GM06990 (cell line): ENCODE data around the gene NMNAT3.

Experiments
- DNase-seq: peaks from one replicate; pipeline ENCODE4 v3.0.0-alpha.2; 2011; ENCODE audit not compliant: insufficient read length; ENCODE audit errors: extremely low read depth
- H3K27me3 ChIP-seq: replicated peaks from 2 replicates; pipeline ENCODE4 v1.6.0; 2011; ENCODE audit warnings: low read length; ENCODE audit not compliant: control insufficient read depth, insufficient read depth
- H3K36me3 ChIP-seq: 2 replicates; pipeline ENCODE4 v1.5.1; 2011; ENCODE audit warnings: low read length; ENCODE audit not compliant: control insufficient read depth, insufficient read depth
- H3K4me3 ChIP-seq: replicated peaks from 2 replicates; pipeline ENCODE4 v1.5.1; 2011; ENCODE audit warnings: low read depth, mild to moderate bottlenecking, control low read depth, low read length
- CTCF ChIP-seq: IDR thresholded peaks from 2 replicates; pipeline ENCODE4 v1.5.1; 2011; ENCODE audit warnings: low read length, control low read depth, mild to moderate bottlenecking, inconsistent platforms; ENCODE audit not compliant: insufficient read depth, poor library complexity, severe bottlenecking

NMNAT3 gene

GRCh38 chr3:139577909-139578308 lies 99.9 kb downstream of the NMNAT3 start:
- Histone ChIP-seq H3K4me3 (no peak overlapping the region), H3K36me3 (no peaks in the 10 kb centered on the region), H3K27me3 (no peaks in the 10 kb centered on the region)
- DNase-seq: no peak
- no peak for TF ChIP-seq CTCF

GRCh38 chr3:139577346-139577745 lies 100.4 kb downstream of the NMNAT3 start:
- H3K4me3 ChIP-seq: no peak overlapping the region
- TF ChIP-seq CTCF: no peak

GRCh38 chr3:139574026-139574947 lies 103.5 kb downstream of the NMNAT3 start:
- no peak for TF ChIP-seq CTCF
- no peak for DNase-seq

More at GRCh38 chr3:139577346-139577745, 100.4 kb downstream of the NMNAT3 start:
- Histone ChIP-seq H3K27me3 (no peaks in the 10 kb centered on the region), H3K36me3 (no peaks in the 10 kb centered on the region)
- DNase-seq: no peak

GRCh38 chr3:139572847-139573672 lies 104.7 kb downstream of the NMNAT3 start:
- H3K27me3 ChIP-seq: no peaks in the 10 kb centered on the region
- no peaks in the 10 kb centered on the region for H3K36me3 ChIP-seq
- H3K4me3 ChIP-seq: no peak overlapping the region
- no peak for DNase-seq
- no peak for TF ChIP-seq CTCF

More at GRCh38 chr3:139574026-139574947, 103.5 kb downstream of the NMNAT3 start:
- Histone ChIP-seq H3K27me3 (no peaks in the 10 kb centered on the region), H3K4me3 (no peak overlapping the region), H3K36me3 (no peaks in the 10 kb centered on the region)

- no peak overlapping the region for H3K4me3 ChIP-seq
- TF ChIP-seq CTCF: no peak
- H3K36me3 ChIP-seq: no peaks in the 10 kb centered on the region
These were observed 106.1 kb downstream of the NMNAT3 start for GRCh38 chr3:139571711-139572110.

More at GRCh38 chr3:139571711-139572110, 106.1 kb downstream of the NMNAT3 start:
- H3K27me3 ChIP-seq: no peaks in the 10 kb centered on the region
- no peak for DNase-seq
